Measurements from ENCODE around the gene TAF11L11.
"Not testable (repeated sequence)": the region's sequence is repeated elsewhere in the genome, so short reads cannot be mapped to it uniquely, and the experiment has no call there.

Gene TAF11L11

DNA sequence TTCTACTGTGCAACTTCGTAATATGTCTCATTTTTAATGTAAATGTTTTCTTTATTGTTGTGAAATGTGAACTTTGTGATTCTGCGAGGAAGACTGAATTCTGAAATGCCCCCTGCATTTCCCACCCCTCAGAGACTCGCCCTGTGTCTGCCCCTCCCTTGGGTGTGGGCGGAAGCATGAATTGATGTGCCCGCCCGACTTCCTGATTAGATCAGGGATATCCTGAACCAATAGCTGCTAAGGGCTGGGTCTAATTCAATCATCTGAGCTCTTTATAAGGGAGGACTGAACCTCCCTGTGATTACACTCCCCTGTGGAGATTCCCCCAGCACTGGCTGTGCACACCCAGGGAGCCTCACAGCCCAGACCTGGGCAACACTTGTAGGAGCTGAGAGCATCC, at the start of gene TAF11L11:
TSS of gene TAF11L11 (plus strand) at position 304 of the 400 bp plus-strand sequence.
- DNase-seq = not testable (repeated sequence)

DNA sequence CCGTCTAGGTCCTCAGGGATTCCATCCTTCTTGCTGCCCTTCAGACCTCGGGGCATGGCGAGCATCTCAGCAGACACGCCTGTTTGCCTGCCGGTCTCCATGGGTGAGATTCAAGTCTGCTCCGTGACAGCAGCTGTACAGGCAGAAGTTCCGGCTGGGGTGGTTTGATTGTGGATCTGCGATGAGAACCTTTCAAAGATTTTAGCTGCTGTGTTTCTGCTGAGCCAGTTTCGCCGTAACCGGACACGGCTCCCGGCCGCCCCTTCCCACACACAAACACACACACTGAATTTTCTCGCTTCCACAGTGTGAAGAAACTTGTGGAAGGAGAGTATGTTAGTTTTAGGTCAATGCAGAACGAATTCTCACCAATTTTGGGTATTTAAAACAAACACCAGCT, 18.3 kb upstream of the TAF11L11 start, which contains the start of gene TAF11L7:
TSS of gene TAF11L7 (minus strand) at position 101 of the 400 bp plus-strand sequence.
- not testable (repeated sequence) for DNase-seq

DNA sequence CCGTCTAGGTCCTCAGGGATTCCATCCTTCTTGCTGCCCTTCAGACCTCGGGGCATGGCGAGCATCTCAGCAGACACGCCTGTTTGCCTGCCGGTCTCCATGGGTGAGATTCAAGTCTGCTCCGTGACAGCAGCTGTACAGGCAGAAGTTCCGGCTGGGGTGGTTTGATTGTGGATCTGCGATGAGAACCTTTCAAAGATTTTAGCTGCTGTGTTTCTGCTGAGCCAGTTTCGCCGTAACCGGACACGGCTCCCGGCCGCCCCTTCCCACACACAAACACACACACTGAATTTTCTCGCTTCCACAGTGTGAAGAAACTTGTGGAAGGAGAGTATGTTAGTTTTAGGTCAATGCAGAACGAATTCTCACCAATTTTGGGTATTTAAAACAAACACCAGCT, 13.1 kb upstream of the TAF11L11 start, which contains the start of gene TAF11L8:
TSS of gene TAF11L8 (minus strand) at position 101 of the 400 bp plus-strand sequence.
- not testable (repeated sequence) for DNase-seq

DNA sequence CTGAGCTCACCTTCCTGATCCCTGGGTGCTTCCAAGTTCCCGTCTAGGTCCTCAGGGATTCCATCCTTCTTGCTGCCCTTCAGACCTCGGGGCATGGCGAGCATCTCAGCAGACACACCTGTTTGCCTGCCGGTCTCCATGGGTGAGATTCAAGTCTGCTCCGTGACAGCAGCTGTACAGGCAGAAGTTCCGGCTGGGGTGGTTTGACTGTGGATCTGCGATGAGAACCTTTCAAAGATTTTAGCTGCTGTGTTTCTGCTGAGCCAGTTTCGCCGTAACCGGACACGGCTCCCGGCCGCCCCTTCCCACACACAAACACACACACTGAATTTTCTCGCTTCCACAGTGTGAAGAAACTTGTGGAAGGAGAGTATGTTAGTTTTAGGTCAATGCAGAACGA, 9.7 kb upstream of the TAF11L11 start, which contains the start of gene TAF11L9:
TSS of gene TAF11L9 (minus strand) at position 140 of the 400 bp plus-strand sequence.
- not testable (repeated sequence) for DNase-seq

DNA sequence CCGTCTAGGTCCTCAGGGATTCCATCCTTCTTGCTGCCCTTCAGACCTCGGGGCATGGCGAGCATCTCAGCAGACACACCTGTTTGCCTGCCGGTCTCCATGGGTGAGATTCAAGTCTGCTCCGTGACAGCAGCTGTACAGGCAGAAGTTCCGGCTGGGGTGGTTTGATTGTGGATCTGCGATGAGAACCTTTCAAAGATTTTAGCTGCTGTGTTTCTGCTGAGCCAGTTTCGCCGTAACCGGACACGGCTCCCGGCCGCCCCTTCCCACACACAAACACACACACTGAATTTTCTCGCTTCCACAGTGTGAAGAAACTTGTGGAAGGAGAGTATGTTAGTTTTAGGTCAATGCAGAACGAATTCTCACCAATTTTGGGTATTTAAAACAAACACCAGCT, 6.3 kb upstream of the TAF11L11 start, which contains the start of gene TAF11L10:
TSS of gene TAF11L10 (minus strand) at position 101 of the 400 bp plus-strand sequence.
- not testable (repeated sequence) for DNase-seq

DNA sequence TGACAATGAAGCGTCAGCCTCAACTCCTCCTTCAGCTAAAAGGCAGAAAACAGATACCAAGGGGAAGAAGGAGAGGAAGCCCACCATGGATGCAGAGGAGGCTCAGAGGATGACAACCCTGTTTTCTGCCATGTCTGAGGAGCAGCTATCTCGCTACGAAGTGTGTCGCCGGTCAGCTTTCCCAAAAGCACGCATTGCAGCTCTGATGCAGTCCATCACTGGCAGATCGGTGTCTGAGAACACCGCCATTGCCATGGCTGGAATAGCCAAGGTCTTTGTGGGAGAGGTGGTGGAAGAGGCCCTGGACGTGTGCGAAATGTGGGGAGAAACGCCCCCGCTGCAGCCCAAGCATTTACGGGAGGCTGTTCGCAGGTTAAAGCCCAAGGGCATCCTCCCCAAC, 968 bp downstream of the TAF11L11 start:
- no peak for DNase-seq

DNA sequence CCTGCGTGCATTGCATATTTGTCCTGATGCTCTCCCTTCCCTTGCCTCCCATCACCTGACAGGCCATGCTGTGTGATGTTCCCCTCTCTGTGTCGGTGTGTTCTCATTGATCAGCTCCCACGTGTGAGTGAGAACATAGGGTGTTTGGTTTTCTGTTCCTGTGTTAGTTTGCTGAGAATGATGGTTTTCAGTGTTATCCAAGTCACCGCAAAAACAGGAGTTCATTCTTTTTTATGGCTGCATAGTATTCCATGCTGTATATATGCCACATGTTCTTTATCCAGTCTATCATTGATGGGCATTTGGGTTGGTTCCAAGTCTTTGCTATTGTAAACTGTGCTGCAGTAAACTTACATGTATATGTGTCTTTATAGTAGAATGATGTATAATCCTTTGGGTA, 3.5 kb downstream of the TAF11L11 start:
- DNase-seq = not testable (repeated sequence)

DNA sequence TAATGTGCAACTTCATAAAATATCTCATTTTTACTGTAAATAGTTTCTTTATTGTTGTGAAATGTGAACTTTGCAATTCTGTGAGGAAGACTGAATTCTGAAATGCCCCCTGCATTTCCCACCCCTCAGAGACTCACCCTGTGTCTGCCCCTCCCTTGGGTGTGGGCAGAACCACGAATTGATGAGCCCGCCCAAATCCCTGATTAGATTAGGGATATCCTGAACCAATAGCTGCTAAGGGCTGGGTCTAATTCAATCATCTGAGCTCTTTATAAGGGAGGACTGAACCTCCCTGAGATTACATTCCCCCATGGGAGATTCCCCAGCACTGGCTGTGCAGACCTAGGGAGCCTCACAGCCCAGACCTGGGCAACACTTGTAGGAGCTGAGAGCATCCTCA, 6.1 kb downstream of the TAF11L11 start, which contains the start of gene TAF11L12:
TSS of gene TAF11L12 (plus strand) at position 301 of the 400 bp plus-strand sequence.
- not testable (repeated sequence) for DNase-seq

DNA sequence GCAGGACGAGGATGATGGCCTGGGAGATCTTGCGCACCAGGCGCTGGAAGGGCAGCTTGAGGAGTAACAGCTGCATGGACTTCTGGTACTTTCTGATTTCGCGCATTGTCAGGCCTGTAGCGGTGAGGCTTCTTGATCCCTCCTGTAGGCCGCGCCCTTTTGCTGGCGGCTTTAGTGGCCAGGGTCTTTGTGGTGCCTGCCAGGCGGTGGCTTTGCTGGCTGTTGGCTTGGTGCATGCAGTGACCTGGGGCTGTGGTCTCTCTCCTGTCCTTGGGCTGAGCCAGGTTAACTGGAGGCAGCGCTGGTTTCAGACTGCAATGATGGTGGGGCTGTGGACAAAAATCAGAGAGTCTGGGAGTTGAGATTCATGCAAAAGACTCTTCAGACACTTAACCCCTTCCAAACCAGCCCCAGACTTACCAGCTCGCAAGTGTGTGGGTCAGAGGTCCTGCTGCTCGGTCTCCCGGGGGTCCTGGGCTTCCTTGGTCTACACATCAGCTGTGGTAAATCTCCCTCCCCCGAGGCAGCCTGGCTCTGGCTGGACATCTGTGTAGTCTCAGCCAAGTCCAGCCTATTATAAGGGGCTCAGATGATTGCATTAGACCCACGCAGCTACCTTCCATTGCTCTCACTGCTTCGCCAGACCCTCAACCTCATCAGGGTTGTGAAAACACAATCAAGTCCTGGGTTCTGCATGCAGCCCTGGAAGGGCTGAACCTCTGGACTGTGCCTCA, 11.1 kb downstream of the TAF11L11 start:
- DNase-seq = no peak

DNA sequence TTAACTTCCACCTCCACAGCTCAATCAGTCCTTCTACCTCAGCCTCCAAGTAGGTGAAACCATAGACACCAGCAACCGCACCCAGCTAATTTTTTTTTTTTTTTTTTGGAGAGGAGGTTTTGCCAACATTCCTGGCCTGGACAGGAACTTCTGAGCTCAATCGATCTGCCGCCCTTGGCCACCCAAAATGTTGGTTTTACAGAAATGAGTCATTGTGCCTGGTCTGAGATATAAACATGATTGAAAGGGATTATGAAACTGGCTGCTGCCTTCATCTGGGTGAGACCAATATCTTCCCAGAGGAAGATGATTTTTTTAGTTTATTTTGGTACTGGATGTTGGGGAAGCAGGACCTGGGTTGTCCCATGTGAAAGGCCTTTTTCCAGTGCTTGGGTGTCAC, 15.4 kb downstream of the TAF11L11 start:
- DNase-seq = no peak

DNA sequence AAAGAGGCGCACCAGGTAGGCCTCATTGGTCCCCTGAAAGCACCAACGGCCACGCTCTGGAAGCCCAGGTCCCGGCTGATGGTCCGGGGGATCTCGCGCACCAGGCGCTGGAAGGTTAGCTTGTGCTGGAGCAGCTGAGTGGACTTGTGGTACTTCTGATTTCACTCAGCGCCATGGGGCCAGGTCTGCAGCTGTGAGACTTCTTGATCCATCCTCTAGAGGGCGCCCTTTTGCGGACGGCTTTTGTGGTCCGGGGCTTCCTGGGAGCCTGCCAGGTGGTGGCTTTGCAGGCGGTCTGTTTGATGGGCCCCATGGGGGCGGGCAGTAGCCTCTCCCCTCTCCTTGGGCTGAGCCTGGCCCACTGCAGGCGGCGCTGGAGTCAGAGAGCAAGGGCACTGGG, 16.6 kb downstream of the TAF11L11 start:
- DNase-seq = no peak

DNA sequence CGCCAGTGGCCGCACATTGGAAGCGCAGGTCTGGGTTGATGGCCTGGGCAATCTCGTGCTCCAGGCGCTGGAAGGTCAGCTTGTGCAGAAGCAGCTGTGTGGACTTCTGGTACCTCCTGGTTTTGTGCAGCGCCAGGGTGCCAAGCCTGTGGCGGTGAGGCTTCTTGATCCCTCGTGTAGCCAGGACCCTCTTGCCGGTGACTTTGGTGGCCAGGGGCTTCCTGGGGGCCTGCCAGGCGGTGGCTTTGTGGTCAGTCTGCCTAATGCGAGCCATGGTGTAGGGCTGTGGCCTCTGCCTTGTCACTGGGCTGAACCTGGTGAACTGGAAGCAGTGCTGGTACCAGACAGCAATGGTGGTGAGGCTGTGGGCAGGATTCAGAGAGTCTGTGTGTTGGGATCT, 21.7 kb downstream of the TAF11L11 start:
- no peak for DNase-seq

DNA sequence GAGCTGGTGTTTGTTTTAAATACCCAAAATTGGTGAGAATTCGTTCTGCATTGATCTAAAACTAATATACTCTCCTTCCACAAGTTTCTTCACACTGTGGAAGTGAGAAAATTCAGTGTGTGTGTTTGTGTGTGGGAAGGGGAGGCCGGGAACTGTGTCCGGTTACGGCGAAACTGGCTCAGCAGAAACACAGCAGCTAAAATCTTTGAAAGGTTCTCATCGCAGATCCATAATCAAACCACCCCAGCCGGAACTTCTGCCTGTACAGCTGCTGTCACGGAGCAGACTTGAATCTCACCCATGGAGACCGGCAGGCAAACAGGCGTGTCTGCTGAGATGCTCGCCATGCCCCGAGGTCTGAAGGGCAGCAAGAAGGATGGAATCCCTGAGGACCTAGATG, 27.8 kb downstream of the TAF11L11 start, which contains the start of gene TAF11L13:
TSS of gene TAF11L13 (plus strand) at position 301 of the 400 bp plus-strand sequence.
- not testable (repeated sequence) for DNase-seq

DNA sequence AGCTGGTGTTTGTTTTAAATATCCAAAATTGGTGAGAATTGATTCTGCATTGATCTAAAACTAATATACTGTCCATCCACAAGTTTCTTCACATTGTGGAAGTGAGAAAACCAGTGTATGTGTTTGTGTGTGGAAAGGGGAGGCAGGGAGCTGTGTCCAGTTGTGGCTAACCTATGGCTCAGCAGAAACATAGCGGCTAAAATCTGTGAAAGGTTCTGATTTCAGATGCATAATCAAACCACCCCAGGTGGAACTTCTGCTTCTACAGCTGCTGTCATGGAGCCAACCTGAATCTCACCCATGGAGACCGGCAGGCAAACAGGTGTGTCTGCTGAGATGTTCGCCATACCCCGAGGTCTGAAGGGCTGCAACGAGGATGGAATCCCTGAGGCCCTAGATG, 30.2 kb downstream of the TAF11L11 start, which contains the start of gene TAF11L14:
TSS of gene TAF11L14 (plus strand) at position 301 of the 400 bp plus-strand sequence.
- DNase-seq = no peak

DNA sequence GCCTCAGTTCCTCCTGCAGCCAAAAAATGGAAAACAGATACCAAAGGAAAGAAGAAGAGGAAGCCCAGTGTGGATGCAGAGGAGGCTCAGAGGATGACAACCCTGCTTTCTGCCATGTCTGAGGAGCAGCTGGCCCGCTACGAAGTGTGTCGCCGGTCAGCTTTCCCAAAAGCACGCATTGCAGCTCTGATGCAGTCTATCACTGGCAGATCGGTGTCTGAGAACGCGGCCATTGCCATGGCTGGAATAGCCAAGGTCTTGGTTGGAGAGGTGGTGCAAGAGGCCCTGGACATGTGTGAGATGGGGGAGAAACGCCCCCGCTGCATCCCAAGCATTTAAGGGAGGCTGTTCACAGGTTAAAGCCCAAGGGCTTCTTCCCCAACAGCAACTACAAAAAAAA, 45.2 kb downstream of the TAF11L11 start:
- not testable (repeated sequence) for DNase-seq

DNA sequence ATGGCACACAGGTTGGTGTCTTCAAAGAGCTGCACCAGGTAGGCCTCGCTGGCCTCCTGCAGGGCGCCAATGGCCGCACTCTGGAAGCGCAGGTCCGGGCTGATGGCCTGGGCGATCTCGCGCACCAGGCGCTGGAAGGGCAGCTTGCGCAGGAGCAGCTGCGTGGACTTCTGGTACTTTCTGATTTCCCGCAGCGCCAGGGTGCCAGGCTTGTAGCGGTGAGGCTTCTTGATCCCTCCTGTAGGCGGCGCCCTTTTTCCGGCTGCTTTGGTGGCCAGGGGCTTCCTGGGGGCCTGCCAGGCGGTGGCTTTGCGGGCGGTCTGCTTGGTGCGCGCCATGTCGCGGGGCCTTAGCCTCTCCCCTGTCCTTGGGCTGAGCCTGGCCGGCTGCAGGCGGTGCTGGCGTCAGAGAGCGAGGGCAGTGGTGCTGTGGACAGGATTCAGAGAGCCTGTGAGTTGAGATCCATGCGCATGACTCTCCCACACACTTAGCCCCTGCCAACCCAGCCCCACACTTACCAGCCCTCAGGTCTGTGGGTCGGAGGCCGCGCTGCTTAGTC, 51.3 kb downstream of the TAF11L11 start:
- not testable (repeated sequence) for DNase-seq
